Testis (tissue), 3 donors: ENCODE results near the gene MTUS2. TPM values are rescaled to one million over a fixed set of nuclear protein-coding genes. Genes with fewer than 3 reads are reported as not detected.

Source experiments
- DNase-seq: peaks from one replicate; pipeline ENCODE4 v3.0.0-alpha.2; 2019
- H3K27ac ChIP-seq, 2 donors: fragments of 200-600 bp; sonication (generic); one replicate each; pipeline ENCODE4 v1.5.1; 2019
- H3K27me3 ChIP-seq: fragments of 200-600 bp; sonication (generic); one replicate; pipeline ENCODE4 v1.5.1; 2019
- H3K36me3 ChIP-seq: fragments of 200-600 bp; sonication (generic); one replicate; pipeline ENCODE4 v1.5.1; 2017; ENCODE audit warnings: low read depth; ENCODE audit errors: missing control alignments
- H3K4me1 ChIP-seq: fragments of 200-600 bp; sonication (generic); one replicate; pipeline ENCODE4 v1.5.1; 2019
- H3K4me3 ChIP-seq, 2 donors: fragments of 200-600 bp; sonication (generic); one replicate each; pipeline ENCODE4 v1.5.1; 2017 to 2019
- H3K9me3 ChIP-seq: fragments of 200-600 bp; sonication (generic); one replicate; pipeline ENCODE4 v1.5.1; 2017
- POLR2A ChIP-seq: fragments of 450-650 bp; IDR thresholded peaks from one replicate; pipeline ENCODE4 v1.6.1; 2017; ENCODE audit warnings: antibody characterized with exemption, mild to moderate bottlenecking, moderate library complexity
- WGBS, 2 donors: methylation state at CpG; one replicate each; pipeline ENCODE4 v1.1.5; 2018; 5-methylcytosine and 5-hydroxymethylcytosine counted together
- intact Hi-C: fragments of 100-400 bp; cut with DNase I; formaldehyde crosslinking; loops from one replicate; pipeline ENCODE4 v1.15.1; 2023; ENCODE audit warnings: low total_unique reads
- polyA plus RNA-seq: library from polyadenylated mRNA; stranded (reverse); fragments of 350-450 nt; fragmentation: Illumina TruSeq; extraction: RNeasy Lipid Tissue Mini Kit (QIAGEN cat#74804); gene quantifications from one replicate; pipeline ENCODE4 v1.2.3, GENCODE V29; 2014; ENCODE audit warnings: low read depth, low replicate concordance; ENCODE audit not compliant: insufficient read depth
- total RNA-seq, 2 donors: library from RNA; depleted of rRNA; stranded (reverse); fragments of >200 nt; gene quantifications; one replicate each; pipeline ENCODE4 v1.2.3, GENCODE V29; 2016
- TF ChIP-seq, protein P1 (sequence below), 3 experiments: fragments of 450-650 bp in 2 of 3; fragments of 200-600 bp in 1 of 3; sonication (generic) in 1 of 3; IDR thresholded peaks; one replicate each; pipeline ENCODE4 v1.5.1; 2016 to 2019; ENCODE audit warnings: antibody characterized with exemption in 3 of 3, mild to moderate bottlenecking in 2 of 3, moderate library complexity in 1 of 3

The MTUS2 gene
- total and polyA plus RNA-seq, 3 donors from 2014 or later, result 2.1 to 9.2 (median 8.3) TPM

DNA sequence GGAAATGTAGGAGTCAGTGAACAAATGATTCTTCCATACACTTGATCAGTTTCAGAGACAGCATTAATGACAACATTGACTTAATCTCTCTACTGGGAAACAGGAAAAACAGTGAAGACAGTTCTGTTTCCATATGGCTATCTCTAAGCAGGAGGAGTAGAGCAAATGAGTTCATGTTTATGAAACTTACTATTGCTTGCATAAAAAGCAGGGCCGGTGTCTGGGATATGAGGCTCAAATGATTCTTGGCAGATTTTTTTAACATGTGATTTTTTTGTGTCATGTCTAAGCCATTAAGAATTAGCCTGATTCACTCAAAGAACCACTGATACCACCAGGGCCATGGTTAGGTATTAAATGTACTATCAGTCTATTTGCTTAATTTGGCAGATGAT, 633.5 kb downstream of the MTUS2 start:
- no peaks in the 10 kb centered on the region for H3K4me1 ChIP-seq
- no peaks in the 10 kb centered on the region for H3K9me3 ChIP-seq
- 75 to 83% methylated on average over 1 of the region's 1 CpG for WGBS, 2 donors
- H3K36me3 ChIP-seq, result no peaks in the 10 kb centered on the region
- H3K27ac ChIP-seq, result no peak overlapping the region
- no peak for DNase-seq
- intact Hi-C loops, result no loop called here
- no peak overlapping the region for H3K4me3 ChIP-seq
- TF ChIP-seq, protein P1, sequence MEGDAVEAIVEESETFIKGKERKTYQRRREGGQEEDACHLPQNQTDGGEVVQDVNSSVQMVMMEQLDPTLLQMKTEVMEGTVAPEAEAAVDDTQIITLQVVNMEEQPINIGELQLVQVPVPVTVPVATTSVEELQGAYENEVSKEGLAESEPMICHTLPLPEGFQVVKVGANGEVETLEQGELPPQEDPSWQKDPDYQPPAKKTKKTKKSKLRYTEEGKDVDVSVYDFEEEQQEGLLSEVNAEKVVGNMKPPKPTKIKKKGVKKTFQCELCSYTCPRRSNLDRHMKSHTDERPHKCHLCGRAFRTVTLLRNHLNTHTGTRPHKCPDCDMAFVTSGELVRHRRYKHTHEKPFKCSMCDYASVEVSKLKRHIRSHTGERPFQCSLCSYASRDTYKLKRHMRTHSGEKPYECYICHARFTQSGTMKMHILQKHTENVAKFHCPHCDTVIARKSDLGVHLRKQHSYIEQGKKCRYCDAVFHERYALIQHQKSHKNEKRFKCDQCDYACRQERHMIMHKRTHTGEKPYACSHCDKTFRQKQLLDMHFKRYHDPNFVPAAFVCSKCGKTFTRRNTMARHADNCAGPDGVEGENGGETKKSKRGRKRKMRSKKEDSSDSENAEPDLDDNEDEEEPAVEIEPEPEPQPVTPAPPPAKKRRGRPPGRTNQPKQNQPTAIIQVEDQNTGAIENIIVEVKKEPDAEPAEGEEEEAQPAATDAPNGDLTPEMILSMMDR (IDR thresholded peaks at IDR 0.05), result no peak
- TF ChIP-seq POLR2A, result no peak
- H3K27me3 ChIP-seq, result no peaks in the 10 kb centered on the region

DNA sequence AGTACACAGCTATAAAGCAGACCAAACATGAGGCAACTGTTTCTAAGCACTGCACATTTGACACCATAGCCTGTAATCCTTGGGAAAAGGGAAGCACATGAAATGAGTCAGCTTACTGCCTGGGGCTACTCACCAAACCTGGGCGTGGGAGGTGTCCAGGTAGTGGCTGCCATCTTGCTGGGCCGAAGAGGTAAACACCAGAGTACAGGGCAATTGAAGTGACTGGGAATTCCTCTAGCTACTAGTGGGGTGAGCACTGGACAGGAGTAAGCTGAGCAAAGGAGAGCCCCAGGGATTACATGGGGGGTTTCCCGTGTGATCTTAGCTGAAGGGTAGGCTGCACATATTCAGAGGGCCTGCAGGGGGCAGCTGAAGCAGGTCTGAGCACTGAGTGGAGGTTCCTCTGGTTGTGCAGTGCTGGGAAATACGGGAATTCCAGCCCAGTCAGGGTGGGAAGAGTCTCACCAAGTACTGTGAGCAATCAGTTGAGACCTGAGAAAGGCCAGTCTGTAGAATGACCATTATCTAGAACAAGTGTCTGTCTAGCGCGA, 634.9 kb downstream of the MTUS2 start:
- intact Hi-C loops, result no loop called here
- DNase-seq, result no peak
- Histone ChIP-seq H3K4me1 (no peaks in the 10 kb centered on the region), H3K9me3 (no peaks in the 10 kb centered on the region), H3K36me3 (no peaks in the 10 kb centered on the region), H3K27ac (no peak overlapping the region), H3K4me3 (no peak overlapping the region), H3K27me3 (no peaks in the 10 kb centered on the region)
- 78 to 94% methylated on average over 6 of the region's 6 CpGs for WGBS, 2 donors
- TF ChIP-seq, protein P1 (IDR thresholded peaks at IDR 0.05), result no peak
- TF ChIP-seq POLR2A, result no peak

DNA sequence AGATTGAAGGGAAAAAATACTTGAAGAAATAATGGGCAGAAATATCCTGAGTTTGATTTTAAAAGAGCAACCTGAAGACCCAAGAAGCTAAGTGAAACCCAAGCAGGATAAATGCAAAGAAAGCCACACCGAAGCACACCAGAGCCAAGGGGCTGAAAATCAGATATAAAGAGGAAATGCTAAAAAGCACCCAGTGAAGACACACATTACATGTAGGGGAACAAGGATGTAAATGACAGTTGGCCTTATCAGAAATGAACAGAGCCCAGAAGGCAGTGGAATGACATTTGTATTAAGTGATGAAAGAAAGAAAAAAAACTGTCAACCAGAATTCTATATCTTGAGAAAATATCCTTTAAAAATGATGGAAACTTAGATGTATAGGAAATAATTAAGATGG, 636.3 kb downstream of the MTUS2 start:
- intact Hi-C loops, result no loop called here
- H3K36me3 ChIP-seq, result no peaks in the 10 kb centered on the region
- H3K4me1 ChIP-seq, result no peaks in the 10 kb centered on the region
- 73 to 82% methylated on average over 1 of the region's 1 CpG for WGBS, 2 donors
- no peak overlapping the region for H3K4me3 ChIP-seq
- H3K27me3 ChIP-seq, result no peaks in the 10 kb centered on the region
- no peaks in the 10 kb centered on the region for H3K9me3 ChIP-seq
- DNase-seq, result no peak
- H3K27ac ChIP-seq, result no peak overlapping the region
- TF ChIP-seq, protein P1 (IDR thresholded peaks at IDR 0.05), result no peak
- TF ChIP-seq POLR2A, result no peak

DNA sequence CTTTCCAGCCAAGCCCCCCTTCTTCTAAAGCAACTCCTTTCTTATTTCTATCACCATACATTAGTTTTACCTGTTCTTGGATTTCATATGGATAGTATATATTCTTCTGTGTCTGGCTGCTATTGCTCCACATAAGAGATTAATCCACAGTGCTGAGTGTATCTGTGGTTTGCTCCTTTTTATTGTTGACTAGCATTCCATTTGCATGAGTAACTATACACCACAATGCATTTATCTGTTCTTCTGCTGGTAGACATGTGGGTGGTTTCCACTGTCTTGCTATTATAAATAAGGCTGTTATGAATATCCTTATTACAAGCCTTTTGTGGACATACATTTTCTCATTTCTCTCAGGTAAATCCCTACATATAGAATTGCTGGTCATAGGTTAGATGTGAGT, 637.2 kb downstream of the MTUS2 start:
- Histone ChIP-seq H3K27ac (no peak overlapping the region), H3K9me3 (no peaks in the 10 kb centered on the region), H3K36me3 (no peaks in the 10 kb centered on the region), H3K27me3 (no peaks in the 10 kb centered on the region), H3K4me3 (no peak overlapping the region), H3K4me1 (no peaks in the 10 kb centered on the region)
- TF ChIP-seq, protein P1 (IDR thresholded peaks at IDR 0.05), result no peak
- no peak for TF ChIP-seq POLR2A
- DNase-seq, result no peak
- intact Hi-C loops, result no loop called here

DNA sequence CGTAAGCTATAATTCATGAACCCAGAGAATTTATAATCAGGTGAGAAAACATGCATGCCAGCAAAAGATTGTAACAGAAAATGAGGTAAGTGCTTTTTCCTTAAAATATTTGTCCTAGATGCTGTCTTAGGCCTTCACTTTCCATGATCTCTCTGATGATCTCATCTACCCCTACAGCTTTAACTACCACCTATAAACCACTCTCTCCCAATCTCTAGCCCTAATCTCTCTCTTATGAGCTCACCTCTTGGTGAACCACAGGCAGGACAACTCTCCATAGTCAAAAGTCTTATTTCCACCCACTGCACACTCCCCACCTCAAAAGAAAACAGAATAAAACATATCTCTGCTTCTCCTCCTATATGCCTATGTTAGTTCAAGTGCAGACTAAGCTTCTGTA, 638.3 kb downstream of the MTUS2 start:
- intact Hi-C loops, result no loop called here

More for the DNA sequence above, 638.3 kb downstream of the MTUS2 start:
- no peak for DNase-seq
- Histone ChIP-seq H3K4me1 (no peaks in the 10 kb centered on the region), H3K36me3 (no peaks in the 10 kb centered on the region), H3K27ac (no peak overlapping the region), H3K27me3 (no peaks in the 10 kb centered on the region), H3K9me3 (no peaks in the 10 kb centered on the region), H3K4me3 (no peak overlapping the region)
- no peak for TF ChIP-seq POLR2A
- TF ChIP-seq, protein P1 (IDR thresholded peaks at IDR 0.05), result no peak
- 94 to 96% methylated on average over 1 of the region's 1 CpG for WGBS, 2 donors
